K562 (cell line): ENCODE results near the gene LRRC70. TPM values are rescaled to one million over a fixed set of nuclear protein-coding genes. Genes with fewer than 3 reads are reported as not detected.

Source experiments
- AFF1 ChIP-seq, 2 experiments: fragments of 450-650 bp; IDR thresholded peaks; 2 replicates each; pipeline ENCODE4 v1.6.1; 2018; ENCODE audit warnings: mild to moderate bottlenecking in 2 of 2, low read depth in 1 of 2; ENCODE audit not compliant: partially characterized antibody in 2 of 2
- ATF7 ChIP-seq: fragments of 450-650 bp; IDR thresholded peaks from 2 replicates; pipeline ENCODE4 v1.7.1; 2014; ENCODE audit warnings: mild to moderate bottlenecking, moderate library complexity
- CBFA2T2 ChIP-seq: fragments of 450-650 bp; conservative IDR thresholded peaks from 2 replicates; pipeline ENCODE4 v1.6.1; 2017; ENCODE audit warnings: mild to moderate bottlenecking
- CBFA2T3 ChIP-seq: fragments of 450-650 bp; IDR thresholded peaks from 2 replicates; pipeline ENCODE4 v1.6.1; 2017
- CBX3 ChIP-seq, 2 experiments: IDR thresholded peaks; 1 replicate in 1 of 2; 2 replicates in 1 of 2; pipeline ENCODE4 v1.6.1; 2012; ENCODE audit warnings: inconsistent platforms in 2 of 2, low read length in 2 of 2, borderline replicate concordance in 1 of 2, control low read depth in 1 of 2
- CEBPB ChIP-seq: fragments of 450-650 bp; IDR thresholded peaks from 2 replicates; pipeline ENCODE4 v1.6.1; 2016; ENCODE audit warnings: missing genetic modification characterization, missing compliant biosample characterization
- E2F6 ChIP-seq, 2 experiments: IDR thresholded peaks; 2 replicates each; pipeline ENCODE4 v1.6.1; 2011; ENCODE audit warnings: borderline replicate concordance in 1 of 2, control low read depth in 1 of 2, low read depth in 1 of 2, low read length in 1 of 2, mild to moderate bottlenecking in 1 of 2, mixed read lengths in 1 of 2, moderate library complexity in 1 of 2; ENCODE audit not compliant: insufficient read depth in 1 of 2, insufficient read length in 1 of 2, poor library complexity in 1 of 2, severe bottlenecking in 1 of 2; ENCODE audit errors: extremely low read depth in 1 of 2
- ELF1 ChIP-seq: fragments of 200-800 bp; sonication (Bioruptor generic); IDR thresholded peaks from 2 replicates; pipeline ENCODE4 v1.6.1; 2016; ENCODE audit warnings: missing genetic modification characterization, missing compliant biosample characterization
- EP300 ChIP-seq: IDR thresholded peaks from 2 replicates; pipeline ENCODE4 v1.6.1; 2012; ENCODE audit warnings: low read length, improper control_type of control experiment
- FOSL1 ChIP-seq: fragments of 200-800 bp; sonication (Bioruptor generic); conservative IDR thresholded peaks from 2 replicates; pipeline ENCODE4 v1.6.1; 2016; ENCODE audit warnings: missing genetic modification characterization, missing compliant biosample characterization
- FOXK2 ChIP-seq, 2 experiments: fragments of 450-650 bp; IDR thresholded peaks in 1 of 2; conservative IDR thresholded peaks in 1 of 2; 2 replicates each; pipeline ENCODE4 v1.6.1; 2016; ENCODE audit warnings: low read depth in 2 of 2, mild to moderate bottlenecking in 1 of 2
- HDAC1 ChIP-seq, 2 experiments: fragments of 450-650 bp; IDR thresholded peaks; 2 replicates each; pipeline ENCODE4 v1.6.1; 2016 to 2017; ENCODE audit warnings: inconsistent platforms in 1 of 2, mild to moderate bottlenecking in 1 of 2, moderate library complexity in 1 of 2
- JUN ChIP-seq, 2 experiments: sonication (generic) in 1 of 2; formaldehyde crosslinking in 1 of 2; IDR thresholded peaks; 2 replicates each; pipeline versions ENCODE4 v1.6.1 to v1.8.0; 2012 to 2022; ENCODE audit warnings: borderline replicate concordance in 2 of 2, mild to moderate bottlenecking in 2 of 2, improper control_type of control experiment in 1 of 2, low read depth in 1 of 2, low read length in 1 of 2, missing genetic modification reagents in 1 of 2
- LEF1 ChIP-seq: fragments of 450-650 bp; IDR thresholded peaks from 2 replicates; pipeline ENCODE4 v1.6.1; 2016; ENCODE audit warnings: mild to moderate bottlenecking
- MAFG ChIP-seq: fragments of 450-650 bp; conservative IDR thresholded peaks from 2 replicates; pipeline ENCODE4 v1.6.1; 2016; ENCODE audit warnings: missing genetic modification characterization, missing compliant biosample characterization
- PRPF4 ChIP-seq: fragments of 200-400 bp; formaldehyde crosslinking; IDR thresholded peaks from one replicate; pipeline ENCODE4 v1.6.1; 2017; ENCODE audit warnings: low read length, low read depth, mild to moderate bottlenecking; ENCODE audit not compliant: insufficient read depth, poor library complexity, severe bottlenecking
- RBM15 ChIP-seq: fragments of 200-400 bp; formaldehyde crosslinking; IDR thresholded peaks from 2 replicates; pipeline ENCODE4 v1.6.1; 2018; ENCODE audit warnings: mild to moderate bottlenecking, low read length, moderate library complexity; ENCODE audit not compliant: insufficient read depth
- RFX1 ChIP-seq: fragments of 450-650 bp; IDR thresholded peaks from 2 replicates; pipeline ENCODE4 v1.6.1; 2016; ENCODE audit warnings: mild to moderate bottlenecking, moderate library complexity
- SPI1 ChIP-seq: IDR thresholded peaks from 2 replicates; pipeline ENCODE4 v1.6.1; 2011; ENCODE audit warnings: low read depth, low read length, control low read depth, borderline replicate concordance
- TAF7 ChIP-seq: fragments of 450-650 bp; IDR thresholded peaks from 2 replicates; pipeline ENCODE4 v1.6.1; 2016; ENCODE audit warnings: missing genetic modification characterization, missing compliant biosample characterization
- TEAD4 ChIP-seq, 2 experiments: sonication (generic) in 1 of 2; formaldehyde crosslinking in 1 of 2; IDR thresholded peaks; 2 replicates each; pipeline versions ENCODE4 v1.6.1 to v1.8.0; 2012 to 2022; ENCODE audit warnings: borderline replicate concordance in 1 of 2, inconsistent platforms in 1 of 2, low read length in 1 of 2, mild to moderate bottlenecking in 1 of 2, missing genetic modification reagents in 1 of 2
- THRA ChIP-seq: fragments of 450-650 bp; IDR thresholded peaks from 2 replicates; pipeline ENCODE4 v1.6.1; 2017; ENCODE audit warnings: mild to moderate bottlenecking, moderate library complexity
- polyA plus RNA-seq, 8 experiments: library from polyadenylated mRNA; depleted of rRNA in 4 of 8; stranded (reverse) in 5 of 8; unstranded in 3 of 8; fragments of >200 nt; fragmentation: Nextera tagmentation in 2 of 8; fragmentation: Illumina TruSeq in 1 of 8; extraction: Ambion mirVana in 2 of 8; extraction: Trizol in 1 of 8; gene quantifications; 2 replicates each; pipeline versions ENCODE4 v1.2.1 to v1.2.3, GENCODE V29; 2011 to 2014; ENCODE audit warnings: inconsistent platforms in 1 of 8, missing spikeins in 1 of 8
- total RNA-seq, 7 experiments: library from RNA; depleted of rRNA in 6 of 7; stranded (reverse); fragments of >200 nt in 6 of 7; fragmentation: Illumina TruSeq in 2 of 7; extraction: Trizol in 2 of 7; gene quantifications; 2 replicates each; pipeline versions ENCODE4 v1.2.1 to v1.2.3, GENCODE V29; 2011 to 2021; ENCODE audit warnings: low replicate concordance in 1 of 7

LRRC70 gene
- total and polyA plus RNA-seq, 9 of the 15 experiments (the other 6 are each of a cell fraction or from before 2014, with no cell fraction given): 0.21 to 2.1 (median 0.73) TPM

- TF ChIP-seq AFF1 (IDR thresholded peaks at IDR 0.05; ENCODE audit: low read depth in 1 of 2, partially characterized antibody in 2 of 2): no peak
- TF ChIP-seq SPI1: peak; percentile 80
- peak; percentile 80 for TF ChIP-seq JUN (IDR thresholded peaks at IDR 0.05; ENCODE audit: borderline replicate concordance, low read depth, low read length)
- no peak for TF ChIP-seq JUN (CRISPR knock-in tag; IDR thresholded peaks at IDR 0.05; ENCODE audit: borderline replicate concordance)
- TF ChIP-seq E2F6 (IDR thresholded peaks at IDR 0.05; ENCODE audit: borderline replicate concordance in 1 of 2, extremely low read depth in 1 of 2, insufficient read depth in 1 of 2, insufficient read length in 1 of 2, low read depth in 1 of 2, low read length in 1 of 2, poor library complexity in 1 of 2, severe bottlenecking in 1 of 2): no peak
- no peak for TF ChIP-seq CBFA2T2
- TF ChIP-seq FOSL1: peak; percentile 93
- TF ChIP-seq FOXK2 (conservative IDR thresholded peaks at IDR 0.05 in 1 of 2, IDR thresholded peaks at IDR 0.05 in 1 of 2; ENCODE audit: low read depth in 2 of 2): peak; percentile 26 to 61; a peak in 2 of 4 replicates
- TF ChIP-seq TAF7 (tag): no peak
- TF ChIP-seq CBX3 (IDR thresholded peaks at IDR 0.05; ENCODE audit: borderline replicate concordance in 1 of 2, low read length in 2 of 2): no peak
- TF ChIP-seq HDAC1 (IDR thresholded peaks at IDR 0.05): peak in 1 of 2 experiments; percentile 36; a peak in 1 of 4 replicates
- no peak for TF ChIP-seq MAFG (tag)
- no peak for TF ChIP-seq RFX1
- peak; percentile 43; the same call in 1 of the 2 replicates for TF ChIP-seq EP300
- TF ChIP-seq TEAD4 (IDR thresholded peaks at IDR 0.05; ENCODE audit: low read length): peak; percentile 49; the same call in 1 of the 2 replicates
- TF ChIP-seq TEAD4 (CRISPR knock-in tag; IDR thresholded peaks at IDR 0.05; ENCODE audit: borderline replicate concordance): no peak
- TF ChIP-seq CEBPB (tag): no peak
- TF ChIP-seq PRPF4: no peak
- no peak for TF ChIP-seq THRA
- TF ChIP-seq RBM15: no peak
- peak; percentile 22; the same call in 1 of the 2 replicates for TF ChIP-seq CBFA2T3
- TF ChIP-seq LEF1: peak; percentile 32; the same call in 1 of the 2 replicates
- 0 out of 2 replicates have a peak, but pooled peaks have one; percentile 25 for TF ChIP-seq ATF7
- 0 out of 2 replicates have a peak, but pooled peaks have one; percentile 54 for TF ChIP-seq ELF1
Measured at GRCh38 chr5:62585751-62586150, 7.1 kb downstream of the LRRC70 start (continued).
